OCI-LY1 (cell line): ENCODE data around the gene KY.
A peak's percentile ranks its signal among the peaks of the same experiment; 100 is the strongest.

Experiments used
- H2AFZ ChIP-seq: fragments of 200-600 bp; sonication (generic), shearing (Covaris generic); 2 replicates; pipeline ENCODE4 v1.6.0; 2014; ENCODE audit warnings: antibody characterized with exemption, mild to moderate bottlenecking, low read length
- H3F3A ChIP-seq: fragments of 200-600 bp; sonication (generic), shearing (Covaris generic); 2 replicates; pipeline ENCODE4 v1.6.0; 2014; ENCODE audit warnings: mild to moderate bottlenecking, antibody characterized with exemption, low read length, moderate library complexity; ENCODE audit not compliant: insufficient read depth
- H3K27ac ChIP-seq: fragments of 200-600 bp; sonication (generic); 2 replicates; pipeline ENCODE4 v1.5.1; 2014; ENCODE audit warnings: low read length, mixed run types, mild to moderate bottlenecking, low read depth; ENCODE audit not compliant: poor library complexity, severe bottlenecking
- H3K27me3 ChIP-seq: fragments of 200-600 bp; sonication (generic); 2 replicates; pipeline ENCODE4 v1.6.0; 2014; ENCODE audit warnings: antibody characterized with exemption, mild to moderate bottlenecking, low read length, moderate library complexity; ENCODE audit not compliant: insufficient read depth
- H3K36me3 ChIP-seq: fragments of 200-600 bp; sonication (generic); 2 replicates; pipeline ENCODE4 v1.6.1; 2014; ENCODE audit warnings: mild to moderate bottlenecking, antibody characterized with exemption, low read length, moderate library complexity, mixed read lengths; ENCODE audit not compliant: insufficient read depth
- H3K4me1 ChIP-seq: fragments of 200-600 bp; sonication (generic); 2 replicates; pipeline ENCODE4 v1.5.1; 2014; ENCODE audit warnings: mild to moderate bottlenecking, low read length, moderate library complexity; ENCODE audit not compliant: insufficient read depth, severe bottlenecking
- H3K4me2 ChIP-seq: fragments of 200-600 bp; sonication (generic), shearing (Covaris generic); 2 replicates; pipeline ENCODE4 v1.6.1; 2014; ENCODE audit warnings: low read length
- H3K4me3 ChIP-seq: fragments of 200-600 bp; sonication (generic); 2 replicates; pipeline ENCODE4 v1.5.1; 2014; ENCODE audit warnings: low read length, low read depth, mild to moderate bottlenecking, mixed read lengths; ENCODE audit not compliant: poor library complexity, severe bottlenecking
- H3K79me2 ChIP-seq: fragments of 200-600 bp; shearing (Covaris generic); 2 replicates; pipeline ENCODE4 v1.6.1; 2016; ENCODE audit warnings: mixed run types, low read length, mixed read lengths; ENCODE audit not compliant: insufficient read depth
- H3K9ac ChIP-seq: fragments of 200-600 bp; sonication (generic), shearing (Covaris generic); 2 replicates; pipeline ENCODE4 v1.6.1; 2014; ENCODE audit warnings: mild to moderate bottlenecking, low read length, mixed read lengths
- H3K9me2 ChIP-seq: fragments of 200-600 bp; sonication (generic), shearing (Covaris generic); 2 replicates; pipeline ENCODE4 v1.6.1; 2014; ENCODE audit warnings: low read depth, mild to moderate bottlenecking, low read length, mixed read lengths
- H3K9me3 ChIP-seq: fragments of 200-600 bp; shearing (Covaris generic); 2 replicates; pipeline ENCODE4 v1.6.1; 2014; ENCODE audit warnings: low read length, mixed read lengths
- H4K20me1 ChIP-seq: fragments of 200-600 bp; sonication (generic), shearing (Covaris generic); 2 replicates; pipeline ENCODE4 v1.6.0; 2016; ENCODE audit warnings: mild to moderate bottlenecking, low read length; ENCODE audit not compliant: insufficient read depth
- CTCF ChIP-seq: fragments of 200-600 bp; sonication (generic), shearing (Covaris generic); IDR thresholded peaks from 2 replicates; pipeline ENCODE4 v1.5.1; 2017; ENCODE audit warnings: mild to moderate bottlenecking, antibody characterized with exemption, low read length, moderate library complexity, mixed read lengths
- EZH2 ChIP-seq: fragments of 200-600 bp; sonication (generic), shearing (Covaris generic); IDR thresholded peaks from 2 replicates; pipeline ENCODE4 v1.8.0; 2017; ENCODE audit warnings: borderline replicate concordance, mixed run types, mild to moderate bottlenecking, antibody characterized with exemption, low read length, moderate library complexity, mixed read lengths

Gene KY

GRCh38 chr3:134601539-134602439, 49.0 kb downstream of the KY start:
- H3F3A ChIP-seq: no peaks in the 10 kb centered on the region

GRCh38 chr3:134600685-134601463, 49.9 kb downstream of the KY start:
- Histone ChIP-seq H3K4me2 (no peak overlapping the region), H3F3A (no peaks in the 10 kb centered on the region), H3K9me3 (no peaks in the 10 kb centered on the region), H3K9ac (no peak overlapping the region), H3K4me3 (no peak overlapping the region), H3K36me3 (no peaks in the 10 kb centered on the region), H3K79me2 (no peaks in the 10 kb centered on the region), H3K27ac (no peak overlapping the region), H3K9me2 (no peaks in the 10 kb centered on the region), H3K27me3 (peaks cover 5% of the 10 kb centered on the region; the same call in 1 of the 2 replicates), H2AFZ (no peak overlapping the region), H3K4me1 (no peaks in the 10 kb centered on the region), H4K20me1 (no peaks in the 10 kb centered on the region)
- no peak for TF ChIP-seq EZH2
- TF ChIP-seq CTCF: peak; percentile 99

More at GRCh38 chr3:134601539-134602439, 49.0 kb downstream of the KY start:
- Histone ChIP-seq H4K20me1 (no peaks in the 10 kb centered on the region), H2AFZ (no peak overlapping the region), H3K9ac (no peak overlapping the region), H3K9me2 (no peaks in the 10 kb centered on the region), H3K9me3 (no peaks in the 10 kb centered on the region), H3K4me3 (no peak overlapping the region), H3K4me1 (no peaks in the 10 kb centered on the region), H3K36me3 (no peaks in the 10 kb centered on the region), H3K79me2 (no peaks in the 10 kb centered on the region), H3K4me2 (no peak overlapping the region), H3K27me3 (peaks cover 5% of the 10 kb centered on the region; the same call in 1 of the 2 replicates), H3K27ac (no peak overlapping the region)
- TF ChIP-seq EZH2 (no peak), CTCF (no peak)

DNA sequence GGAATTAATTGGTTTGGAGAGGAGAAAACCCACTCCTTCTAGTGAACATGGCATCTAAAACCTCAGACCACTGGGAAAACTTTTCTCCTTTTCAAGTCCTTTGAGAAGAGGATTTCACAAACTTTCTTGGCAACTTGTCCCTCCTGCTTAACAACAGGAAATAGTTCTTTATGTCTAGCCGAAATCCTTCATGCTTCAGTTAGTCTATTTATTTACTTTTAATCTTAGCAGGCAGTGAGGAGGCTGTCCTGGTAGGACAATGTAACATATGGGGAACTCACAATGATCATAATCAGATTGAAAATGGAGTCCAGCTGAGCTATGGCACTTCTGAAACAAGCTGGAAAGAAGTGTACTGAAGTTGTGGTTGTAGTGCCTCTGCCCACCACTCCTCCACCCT, 50.6 kb downstream of the KY start:
- Histone ChIP-seq H3K4me1 (no peaks in the 10 kb centered on the region), H3K79me2 (no peaks in the 10 kb centered on the region), H3K27me3 (peaks cover 5% of the 10 kb centered on the region; the same call in 1 of the 2 replicates), H3K36me3 (no peaks in the 10 kb centered on the region), H3K27ac (no peak overlapping the region), H2AFZ (no peak overlapping the region), H3F3A (no peaks in the 10 kb centered on the region), H3K9me2 (no peaks in the 10 kb centered on the region), H3K4me3 (no peak overlapping the region), H3K9me3 (no peaks in the 10 kb centered on the region), H3K4me2 (no peak overlapping the region), H4K20me1 (no peaks in the 10 kb centered on the region), H3K9ac (no peak overlapping the region)
- no peak for TF ChIP-seq EZH2
- no peak for TF ChIP-seq CTCF
